ENCODE data around the gene PALLD.

PALLD gene

DNA sequence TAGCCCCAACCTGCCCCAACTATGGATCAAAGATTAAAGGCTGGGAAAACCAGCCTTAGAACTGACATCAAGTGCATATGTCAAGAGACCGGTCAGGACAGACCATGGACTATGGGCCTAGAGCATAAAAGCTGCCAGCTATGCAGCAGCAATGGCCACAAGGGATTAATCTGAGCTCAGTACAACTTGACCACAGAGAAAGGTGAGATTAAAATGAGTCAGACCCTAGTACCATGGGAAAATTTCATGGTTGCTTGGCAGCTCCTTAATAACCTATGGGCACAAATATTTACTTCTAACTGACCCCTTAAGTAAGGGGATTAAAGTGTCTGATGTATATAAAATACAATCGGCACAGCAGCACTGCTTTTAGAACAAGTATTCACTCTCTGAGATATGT, 458.8 kb downstream of the PALLD start:
- no peak for TF ChIP-seq CTCF (conservative IDR thresholded peaks at IDR 0.05; ENCODE audit: low read depth, low read length)
- DNase-seq (ENCODE audit: low read depth) = no peak
- H3K4me3 ChIP-seq (ENCODE audit: low read depth, low read length) = no peak overlapping the region

DNA sequence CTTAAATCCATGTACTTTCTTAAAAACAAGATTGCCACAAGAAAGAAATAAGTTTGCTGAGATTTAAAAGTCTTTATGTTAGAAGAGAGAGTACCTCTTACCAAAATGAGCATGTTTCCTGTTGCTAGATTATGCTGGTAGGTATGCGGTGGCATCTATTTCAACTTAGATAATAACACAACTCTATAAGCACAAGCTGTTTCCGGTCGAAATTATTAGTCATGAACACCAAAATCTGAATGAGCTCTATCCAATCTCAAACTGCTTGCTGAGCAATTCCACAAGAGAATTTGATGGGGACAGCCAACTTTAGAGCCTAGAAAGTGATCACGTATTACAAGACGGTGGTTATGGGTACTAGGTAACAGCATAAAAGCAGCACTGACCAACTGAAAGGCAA, 463.9 kb downstream of the PALLD start:
- no peak for TF ChIP-seq CTCF (conservative IDR thresholded peaks at IDR 0.05; ENCODE audit: low read depth, low read length)
- no peak for DNase-seq (ENCODE audit: low read depth)
- no peak overlapping the region for H3K4me3 ChIP-seq (ENCODE audit: low read depth, low read length)

- no peak for DNase-seq (ENCODE audit: low read depth)
- TF ChIP-seq CTCF (conservative IDR thresholded peaks at IDR 0.05; ENCODE audit: low read depth, low read length) = no peak
- H3K4me3 ChIP-seq (ENCODE audit: low read depth, low read length) = no peak overlapping the region
Observed at GRCh38 chr4:168972596-168972995, 475.7 kb downstream of the PALLD start.

Data from choroid plexus epithelial cell (primary cell).